Measurements from ENCODE around the gene SEMA3F. TPM values are rescaled to one million over a fixed set of nuclear protein-coding genes. Genes with fewer than 3 reads are reported as not detected.
A peak's percentile ranks its signal among the peaks of the same experiment; 100 is the strongest.

Gene SEMA3F
- total and polyA plus RNA-seq, 5 donors, result 7.3 to 15.2 (median 10.1) TPM

DNA sequence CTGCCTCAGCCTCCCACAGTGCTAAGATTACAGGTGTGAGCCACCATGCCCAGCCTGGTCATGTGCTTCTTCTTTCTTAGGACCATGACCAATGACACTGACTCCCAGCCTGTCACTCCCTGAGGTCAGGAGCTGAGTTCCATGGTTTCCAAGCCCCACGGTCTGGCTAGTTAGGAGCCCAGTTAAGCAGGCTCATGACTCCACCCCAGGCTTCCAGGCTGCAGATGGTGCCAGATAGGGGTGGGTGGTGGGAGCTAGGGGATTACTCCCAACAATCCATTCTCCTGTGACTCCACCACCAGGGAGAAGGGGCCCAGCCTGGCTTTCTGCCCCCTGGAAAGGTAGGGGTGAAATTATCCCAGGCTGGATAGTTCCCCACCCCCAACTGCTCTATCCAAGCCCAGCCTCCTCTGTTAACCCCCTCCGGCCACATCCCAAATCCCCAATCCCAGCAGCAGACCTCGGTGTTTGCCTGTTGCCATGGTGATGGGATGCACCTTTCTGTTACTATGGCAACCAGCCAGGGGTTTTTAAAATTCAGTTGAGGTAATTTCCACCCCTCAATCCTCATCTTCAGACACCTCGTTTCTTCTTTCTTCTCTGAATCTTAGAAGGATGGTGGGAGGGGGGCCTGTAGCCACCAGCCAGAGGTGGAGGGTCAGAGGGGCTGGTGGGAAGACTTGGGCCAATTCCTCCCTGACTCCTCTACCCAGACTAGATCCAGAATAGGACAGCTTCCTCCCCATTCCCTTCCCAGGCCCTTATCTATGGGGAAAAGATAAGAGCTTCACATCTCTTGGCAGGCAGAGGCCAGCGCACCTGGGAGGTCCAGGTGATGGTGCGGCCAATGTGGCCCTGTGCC lies 22.5 kb upstream of the SEMA3F start:
- Histone ChIP-seq H3K27ac (ENCODE audit: low read length) (no peak overlapping the region), H3K4me3 (ENCODE audit: low read length) (no peak overlapping the region), H3K27me3 (ENCODE audit: control insufficient read depth, insufficient read depth) (no peaks in the 10 kb centered on the region), H3K4me1 (ENCODE audit: control insufficient read depth, insufficient read depth, low read length) (no peaks in the 10 kb centered on the region), H3K9me3 (ENCODE audit: control insufficient read depth, low read length) (no peaks in the 10 kb centered on the region)
- intact Hi-C loops (cut with DNase I), result no loop called here
- DNase-seq (no peak), ATAC-seq (no peak)
- 66% methylated on average over 6 of the region's 6 CpGs for WGBS

DNA sequence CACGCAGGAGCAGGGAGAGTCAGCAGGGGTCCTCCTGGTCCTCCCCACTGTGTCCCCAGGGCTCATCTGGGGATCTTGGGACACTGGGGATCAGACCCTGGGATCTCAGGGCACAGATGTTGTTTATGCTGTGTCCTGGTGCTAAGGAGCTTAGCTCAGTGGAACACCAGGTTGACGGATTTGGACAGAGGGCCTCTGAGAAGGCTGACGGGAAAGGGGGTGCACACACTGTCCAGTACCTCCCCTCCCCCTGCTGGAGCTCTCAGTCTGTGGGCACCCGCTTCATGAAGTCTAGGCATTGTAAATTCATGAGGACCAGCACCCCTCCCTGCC lies 21.9 kb upstream of the SEMA3F start:
- Histone ChIP-seq H3K9me3 (ENCODE audit: control insufficient read depth, low read length) (no peaks in the 10 kb centered on the region), H3K4me3 (ENCODE audit: low read length) (no peak overlapping the region), H3K27ac (ENCODE audit: low read length) (no peak overlapping the region), H3K4me1 (ENCODE audit: control insufficient read depth, insufficient read depth, low read length) (no peaks in the 10 kb centered on the region), H3K27me3 (ENCODE audit: control insufficient read depth, insufficient read depth) (no peaks in the 10 kb centered on the region)
- intact Hi-C loops (cut with DNase I), result no loop called here
- DNase-seq (no peak), ATAC-seq (no peak)
- 76% methylated on average over 4 of the region's 4 CpGs for WGBS

DNA sequence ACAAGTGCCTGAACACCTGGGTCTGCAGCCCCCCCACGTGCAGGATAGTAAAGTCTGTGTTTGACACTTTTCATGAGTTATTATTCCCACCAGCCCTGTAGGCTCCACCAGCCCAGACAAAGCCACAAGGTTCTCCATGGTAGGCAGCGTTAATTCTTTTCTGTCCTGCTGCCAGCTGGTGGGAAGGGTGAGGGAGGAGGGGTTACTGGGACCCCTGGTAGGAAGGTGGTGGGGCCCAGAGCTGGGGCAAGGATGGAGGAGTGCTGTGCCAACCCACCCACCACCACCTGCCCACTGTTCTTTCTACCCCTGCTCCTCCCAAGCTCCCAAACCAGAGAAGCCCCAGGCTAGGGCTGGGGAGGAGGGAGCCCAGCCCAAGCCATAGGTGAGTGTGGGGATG lies 20.8 kb upstream of the SEMA3F start:
- intact Hi-C loops (cut with DNase I), result no loop called here
- WGBS, result 59% methylated on average over 2 of the region's 2 CpGs
- peak in 1 of 3 donors; percentile 16 for DNase-seq
- Histone ChIP-seq H3K27me3 (ENCODE audit: control insufficient read depth, insufficient read depth) (no peaks in the 10 kb centered on the region), H3K27ac (ENCODE audit: low read length) (no peak overlapping the region), H3K9me3 (ENCODE audit: control insufficient read depth, low read length) (no peaks in the 10 kb centered on the region), H3K4me1 (ENCODE audit: control insufficient read depth, insufficient read depth, low read length) (no peaks in the 10 kb centered on the region), H3K4me3 (ENCODE audit: low read length) (no peak overlapping the region)
- no peak for ATAC-seq

- Histone ChIP-seq H3K27me3 (ENCODE audit: control insufficient read depth, insufficient read depth) (no peaks in the 10 kb centered on the region), H3K27ac (ENCODE audit: low read length) (no peak overlapping the region), H3K9me3 (ENCODE audit: control insufficient read depth, low read length) (no peaks in the 10 kb centered on the region), H3K4me3 (ENCODE audit: low read length) (no peak overlapping the region), H3K4me1 (ENCODE audit: control insufficient read depth, insufficient read depth, low read length) (no peaks in the 10 kb centered on the region)
- ATAC-seq, result no peak
- intact Hi-C loops (cut with DNase I), result no loop called here
- 96% methylated on average over 5 of the region's 5 CpGs for WGBS
- DNase-seq, result no peak
Measured at GRCh38 chr3:50135964-50136363, 19.2 kb upstream of the SEMA3F start.

GRCh38 chr3:50136714-50137405 lies 18.3 kb upstream of the SEMA3F start:
- intact Hi-C loops (cut with DNase I), result no loop called here
- DNase-seq, result peak in 1 of 3 donors; percentile 49
- ATAC-seq, result peak; percentile 29 to 44

GRCh38 chr3:50137531-50137930 lies 17.6 kb upstream of the SEMA3F start:
- Histone ChIP-seq H3K4me3 (ENCODE audit: low read length) (no peak overlapping the region), H3K27me3 (ENCODE audit: control insufficient read depth, insufficient read depth) (no peaks in the 10 kb centered on the region), H3K9me3 (ENCODE audit: control insufficient read depth, low read length) (no peaks in the 10 kb centered on the region), H3K27ac (ENCODE audit: low read length) (no peak overlapping the region), H3K4me1 (ENCODE audit: control insufficient read depth, insufficient read depth, low read length) (no peaks in the 10 kb centered on the region)
- ATAC-seq (no peak), DNase-seq (peak in 1 of 3 donors; percentile 28)
- intact Hi-C loops (cut with DNase I), result no loop called here
- 85% methylated on average over 6 of the region's 6 CpGs for WGBS

More at GRCh38 chr3:50136714-50137405, 18.3 kb upstream of the SEMA3F start:
- Histone ChIP-seq H3K4me3 (ENCODE audit: low read length) (no peak overlapping the region), H3K27me3 (ENCODE audit: control insufficient read depth, insufficient read depth) (no peaks in the 10 kb centered on the region), H3K4me1 (ENCODE audit: control insufficient read depth, insufficient read depth, low read length) (no peaks in the 10 kb centered on the region), H3K9me3 (ENCODE audit: control insufficient read depth, low read length) (no peaks in the 10 kb centered on the region), H3K27ac (ENCODE audit: low read length) (no peak overlapping the region)
- 57% methylated on average over 6 of the region's 6 CpGs for WGBS

DNA sequence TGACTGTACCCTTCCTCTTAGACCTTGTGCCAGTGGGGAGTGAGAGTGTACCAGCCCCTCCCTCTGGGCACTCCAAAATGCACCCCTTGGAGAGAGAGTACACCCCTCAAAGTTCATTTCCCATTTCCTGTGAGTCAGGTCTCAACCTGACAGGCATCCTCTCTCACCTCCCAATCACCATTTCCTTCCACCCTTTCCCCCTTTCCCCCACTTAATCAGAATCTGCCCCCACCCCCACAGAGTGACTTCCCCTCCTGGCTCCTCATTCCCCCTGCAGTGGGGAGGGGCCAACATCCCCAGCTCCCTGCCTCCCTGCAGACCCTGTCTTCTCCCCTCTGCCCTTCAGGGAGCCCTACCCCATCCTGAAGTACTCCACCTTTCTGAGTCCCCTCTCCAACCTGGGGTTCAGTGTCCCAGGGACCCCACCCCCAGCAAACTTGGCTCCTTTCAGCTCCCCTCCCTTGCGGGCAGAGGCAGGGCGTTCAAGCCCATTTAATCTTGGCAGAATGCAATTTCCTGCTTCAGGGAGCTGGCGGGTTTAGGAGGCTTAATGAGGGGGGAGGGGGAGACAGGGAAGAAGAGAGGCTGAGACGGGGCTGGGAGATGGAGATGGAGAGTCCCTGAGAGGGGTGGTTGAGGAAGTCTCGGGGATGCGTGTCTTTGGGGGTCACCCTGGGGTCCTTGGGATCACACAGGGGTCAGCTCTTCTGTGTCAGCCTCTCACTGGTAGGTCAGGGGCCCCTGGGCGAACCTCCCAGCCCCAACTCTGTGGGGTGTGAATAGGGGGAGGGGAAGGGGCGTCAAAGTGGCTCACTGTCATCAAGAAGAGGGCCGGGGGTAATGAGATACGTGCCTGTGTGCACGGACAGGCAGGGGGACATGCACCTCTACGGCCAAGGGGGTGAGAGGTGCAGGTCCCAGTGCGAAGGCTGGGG lies 16.6 kb upstream of the SEMA3F start:
- ATAC-seq (peak in 1 of 2 donors; percentile 50), DNase-seq (peak in 1 of 3 donors; percentile 53)
- no peak overlapping the region for H3K4me3 ChIP-seq (ENCODE audit: low read length)
- H3K9me3 ChIP-seq (ENCODE audit: control insufficient read depth, low read length), result no peaks in the 10 kb centered on the region
- intact Hi-C loops (cut with DNase I), result no loop called here
- no peaks in the 10 kb centered on the region for H3K27me3 ChIP-seq (ENCODE audit: control insufficient read depth, insufficient read depth)
- no peaks in the 10 kb centered on the region for H3K4me1 ChIP-seq (ENCODE audit: control insufficient read depth, insufficient read depth, low read length)
- 30% methylated on average over 13 of the region's 13 CpGs for WGBS
- no peak overlapping the region for H3K27ac ChIP-seq (ENCODE audit: low read length)

DNA sequence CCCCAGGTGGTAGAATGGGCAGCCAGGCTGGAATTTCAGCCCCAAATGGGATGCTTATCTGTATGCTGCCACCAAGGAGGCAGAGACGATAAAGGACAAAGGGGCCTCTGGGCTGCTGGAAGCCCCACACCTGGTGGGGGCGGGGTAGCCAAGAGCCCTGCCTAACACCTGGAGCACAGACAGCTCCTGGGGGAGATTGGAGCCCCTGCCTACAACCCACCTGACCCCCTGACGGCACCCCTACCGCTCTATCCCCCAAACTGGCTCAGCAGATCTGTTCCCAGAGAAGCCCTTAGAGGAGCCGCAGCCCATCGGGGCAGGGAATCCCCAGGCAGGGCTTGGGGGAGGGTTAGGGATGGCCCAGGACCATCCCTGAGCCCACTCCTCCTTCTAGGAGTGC lies 15.8 kb upstream of the SEMA3F start:
- no peak overlapping the region for H3K4me3 ChIP-seq (ENCODE audit: low read length)
- ATAC-seq (no peak), DNase-seq (peak in 1 of 3 donors; percentile 44)
- WGBS, result 70% methylated on average over 6 of the region's 6 CpGs
- intact Hi-C loops (cut with DNase I), result no loop called here
- H3K27ac ChIP-seq (ENCODE audit: low read length), result no peak overlapping the region
- no peaks in the 10 kb centered on the region for H3K4me1 ChIP-seq (ENCODE audit: control insufficient read depth, insufficient read depth, low read length)
- no peaks in the 10 kb centered on the region for H3K27me3 ChIP-seq (ENCODE audit: control insufficient read depth, insufficient read depth)
- no peaks in the 10 kb centered on the region for H3K9me3 ChIP-seq (ENCODE audit: control insufficient read depth, low read length)

GRCh38 chr3:50139718-50140423 lies 15.3 kb upstream of the SEMA3F start:
- Histone ChIP-seq H3K4me1 (ENCODE audit: control insufficient read depth, insufficient read depth, low read length) (no peaks in the 10 kb centered on the region), H3K27me3 (ENCODE audit: control insufficient read depth, insufficient read depth) (no peaks in the 10 kb centered on the region), H3K4me3 (ENCODE audit: low read length) (no peak overlapping the region), H3K27ac (ENCODE audit: low read length) (no peak overlapping the region), H3K9me3 (ENCODE audit: control insufficient read depth, low read length) (no peaks in the 10 kb centered on the region)
- no peak for ATAC-seq
- 87% methylated on average over 13 of the region's 13 CpGs for WGBS
- intact Hi-C loops (cut with DNase I), result no loop called here
- peak in 1 of 3 donors; percentile 45 for DNase-seq

DNA sequence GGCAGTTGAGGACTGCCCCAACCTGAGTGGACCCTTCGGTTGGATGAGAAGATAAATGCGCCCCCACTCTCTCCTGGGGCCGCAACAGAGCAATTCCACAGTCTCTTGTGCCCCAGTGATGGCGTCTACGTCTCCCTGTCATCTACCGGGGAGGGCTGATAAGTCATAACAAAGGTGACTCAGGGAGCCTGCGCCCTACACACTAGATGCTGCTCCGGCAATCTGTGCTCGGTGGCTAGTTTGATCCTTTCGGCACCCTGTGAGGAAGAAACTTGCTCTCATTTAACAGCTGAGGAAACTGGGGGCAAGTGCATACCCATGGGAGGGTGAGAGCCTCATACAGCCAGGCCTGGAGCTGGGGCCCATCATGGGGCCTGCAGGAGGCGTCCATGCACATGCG lies 14.1 kb upstream of the SEMA3F start:
- Histone ChIP-seq H3K27me3 (ENCODE audit: control insufficient read depth, insufficient read depth) (no peaks in the 10 kb centered on the region), H3K4me1 (ENCODE audit: control insufficient read depth, insufficient read depth, low read length) (no peaks in the 10 kb centered on the region), H3K27ac (ENCODE audit: low read length) (no peak overlapping the region), H3K9me3 (ENCODE audit: control insufficient read depth, low read length) (no peaks in the 10 kb centered on the region), H3K4me3 (ENCODE audit: low read length) (no peak overlapping the region)
- intact Hi-C loops (cut with DNase I), result no loop called here
- 94% methylated on average over 12 of the region's 12 CpGs for WGBS
- no peak for DNase-seq
- no peak for ATAC-seq

Measured in right cardiac atrium (tissue), 5 donors.